GM19438 (cell line): ENCODE data around the gene ARHGAP22.

Experiments
- ATAC-seq: cut with Tn5 transposase; IDR thresholded peaks from one replicate; pipeline ENCODE4 v1.9.1; 2021; ENCODE audit warnings: low read depth; ENCODE audit not compliant: unreplicated experiment

ARHGAP22 gene

GRCh38 chr10:48487244-48487643, 117.6 kb downstream of the ARHGAP22 start:
- no peak for ATAC-seq

- no peak for ATAC-seq
These were observed 119.2 kb downstream of the ARHGAP22 start for GRCh38 chr10:48485711-48486110.

DNA sequence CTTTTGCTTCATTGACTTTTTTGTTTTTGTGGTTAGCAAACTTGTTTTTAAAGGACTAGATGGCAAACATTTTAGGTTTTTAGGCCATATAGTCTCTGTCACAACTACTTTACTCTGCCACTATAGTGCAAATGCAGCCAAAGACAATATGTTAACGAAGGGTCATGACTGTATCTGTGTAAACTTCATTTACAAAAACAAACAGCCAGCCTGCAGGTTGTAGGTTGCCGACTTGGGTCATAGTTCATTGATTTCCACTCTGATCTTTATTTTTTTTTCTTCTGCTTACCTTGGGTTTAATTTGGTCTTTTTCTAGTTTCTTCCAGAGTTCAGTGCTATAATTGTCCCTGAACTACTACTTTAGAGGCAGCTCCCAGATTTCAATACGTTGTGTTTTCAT, 120.0 kb downstream of the ARHGAP22 start:
- no peak for ATAC-seq

GRCh38 chr10:48482207-48482606, 122.7 kb downstream of the ARHGAP22 start:
- no peak for ATAC-seq

- no peak for ATAC-seq
These were observed 123.5 kb downstream of the ARHGAP22 start for GRCh38 chr10:48481385-48481784.

- ATAC-seq, result no peak
These were observed 124.2 kb downstream of the ARHGAP22 start for GRCh38 chr10:48480397-48481374.

- ATAC-seq, result no peak
These were observed 125.7 kb downstream of the ARHGAP22 start for GRCh38 chr10:48478980-48479811.

DNA sequence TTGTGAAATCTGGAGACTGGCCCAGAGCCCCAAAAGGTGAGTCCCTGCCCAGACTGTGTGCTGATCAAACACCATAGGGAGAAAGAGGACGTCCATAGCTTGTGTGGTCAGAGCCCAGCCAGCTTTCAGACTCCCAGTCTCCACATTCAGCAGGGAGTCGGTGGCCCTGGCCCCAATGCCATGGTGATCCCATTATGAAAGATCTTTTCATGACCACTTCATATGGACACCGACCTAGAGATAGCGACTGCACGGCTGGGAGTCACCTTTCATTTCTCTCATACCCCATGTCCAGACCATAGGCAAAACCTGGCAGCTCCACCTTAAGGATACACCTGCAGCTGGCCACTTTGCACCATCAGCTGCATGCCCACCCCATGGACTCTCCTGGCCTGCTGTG, 126.4 kb downstream of the ARHGAP22 start:
- ATAC-seq, result no peak

DNA sequence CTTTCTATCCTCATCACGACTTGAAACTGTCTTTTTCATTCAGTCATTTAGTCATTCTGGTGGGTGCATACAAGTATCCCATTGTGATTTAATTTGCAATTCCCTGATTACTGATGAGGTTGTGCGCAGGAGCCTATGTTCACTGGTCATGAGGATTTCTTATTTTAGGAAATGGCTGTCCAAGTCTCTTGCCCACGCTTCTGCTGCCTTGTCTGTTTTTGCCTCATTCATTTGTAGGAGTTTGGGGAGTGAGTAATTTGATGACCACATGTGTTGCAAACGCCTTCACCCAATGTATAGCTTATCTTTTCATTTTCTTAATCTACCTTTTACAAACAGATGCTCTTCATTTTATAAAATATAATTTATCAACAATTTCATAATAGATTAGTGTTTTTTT, 127.3 kb downstream of the ARHGAP22 start:
- no peak for ATAC-seq

DNA sequence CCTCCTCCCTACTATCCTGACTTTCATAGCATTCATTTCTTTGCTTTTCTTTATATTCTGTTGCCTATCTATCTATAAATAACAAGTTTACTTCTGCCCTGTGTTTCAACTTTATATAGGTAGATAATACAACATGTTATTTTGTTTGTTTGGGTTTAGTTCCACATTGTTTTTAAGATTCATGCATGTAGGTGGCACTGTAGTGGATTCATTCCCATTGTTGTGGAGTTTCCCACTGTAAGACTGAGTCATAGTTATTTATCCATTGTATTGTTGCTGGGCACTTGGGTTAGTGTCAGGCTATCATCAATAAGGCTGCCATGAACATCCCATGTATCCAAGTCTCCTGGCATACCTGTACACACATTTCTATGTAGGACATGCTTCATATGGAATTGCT, 127.7 kb downstream of the ARHGAP22 start:
- ATAC-seq, result no peak

GRCh38 chr10:48476279-48476982, 128.4 kb downstream of the ARHGAP22 start:
- no peak for ATAC-seq

DNA sequence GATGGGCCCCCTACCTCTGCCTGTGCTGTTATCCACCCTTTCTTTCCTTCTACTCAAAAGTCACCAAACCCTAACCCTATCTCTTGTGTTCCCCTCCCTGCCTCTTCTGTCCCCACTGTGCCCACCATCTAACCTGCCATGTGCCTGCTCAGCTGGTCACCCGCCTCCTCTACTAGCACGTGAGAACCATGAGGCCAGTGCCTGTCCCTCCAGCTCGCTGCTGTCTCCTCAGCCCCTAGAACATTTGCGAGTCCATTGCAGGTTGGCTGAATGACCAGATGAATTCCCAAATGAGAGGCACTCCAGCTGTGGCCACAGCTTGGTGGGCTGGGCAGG, 129.0 kb downstream of the ARHGAP22 start:
- ATAC-seq, result no peak

- ATAC-seq, result no peak
These were observed 130.0 kb downstream of the ARHGAP22 start for GRCh38 chr10:48474765-48475365.

- ATAC-seq, result no peak
These were observed 131.2 kb downstream of the ARHGAP22 start for GRCh38 chr10:48473704-48474103.

DNA sequence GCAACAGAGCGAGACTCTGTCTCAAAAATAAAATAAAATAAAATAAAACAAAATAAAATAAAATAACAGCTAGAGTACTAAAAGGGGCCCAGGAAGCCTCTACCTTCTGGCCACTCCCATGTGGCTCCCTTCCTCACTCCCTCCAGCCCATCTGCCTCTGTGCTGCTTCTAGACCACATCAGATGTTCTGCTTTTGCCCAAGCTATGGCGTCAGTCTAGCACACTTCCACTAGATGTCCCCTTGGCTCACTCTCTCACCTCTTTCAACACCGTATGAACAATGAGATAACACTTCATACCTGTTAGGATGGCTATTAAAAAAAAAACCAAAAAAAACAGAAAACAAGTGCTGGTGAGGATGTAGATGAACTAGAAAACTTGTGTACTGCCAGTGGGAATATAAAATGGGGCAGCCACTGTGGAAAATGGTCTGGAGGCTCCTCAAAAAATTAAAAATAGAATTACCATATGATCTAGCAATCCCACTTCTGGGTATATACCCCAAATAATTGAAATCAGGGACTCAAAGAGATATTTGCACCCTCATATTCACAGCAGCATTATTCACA, 132.3 kb downstream of the ARHGAP22 start:
- no peak for ATAC-seq

- no peak for ATAC-seq
These were observed 133.7 kb downstream of the ARHGAP22 start for GRCh38 chr10:48470893-48471805.

- no peak for ATAC-seq
These were observed 134.6 kb downstream of the ARHGAP22 start for GRCh38 chr10:48470115-48470892.

DNA sequence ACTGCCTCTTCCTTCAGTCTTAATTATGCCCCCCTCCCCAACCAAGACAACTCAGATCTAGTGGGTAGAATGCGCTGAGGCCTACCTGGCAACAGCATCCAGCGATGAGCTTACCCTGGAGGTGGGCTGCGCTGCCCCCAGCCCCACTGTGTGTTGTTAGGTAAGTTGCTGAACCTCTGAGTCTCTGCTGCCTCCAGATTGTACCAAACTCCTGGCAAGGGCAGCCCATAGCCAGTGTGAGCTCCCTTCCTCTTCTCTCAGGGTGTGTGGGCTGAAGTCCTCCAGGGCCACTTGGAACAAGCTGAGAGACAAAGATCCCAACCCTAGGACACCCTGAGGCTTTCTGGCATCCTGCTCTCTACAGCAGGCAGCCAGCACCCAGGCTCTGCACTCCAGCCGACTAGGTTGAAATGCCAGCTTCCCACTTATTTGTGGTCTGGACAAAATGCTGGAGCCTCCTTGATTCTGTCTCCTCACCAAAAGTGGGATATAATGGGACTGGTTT, 135.3 kb downstream of the ARHGAP22 start:
- ATAC-seq, result no peak
